Measurements from ENCODE around the gene ATP6V0E2.

ATP6V0E2 gene

DNA sequence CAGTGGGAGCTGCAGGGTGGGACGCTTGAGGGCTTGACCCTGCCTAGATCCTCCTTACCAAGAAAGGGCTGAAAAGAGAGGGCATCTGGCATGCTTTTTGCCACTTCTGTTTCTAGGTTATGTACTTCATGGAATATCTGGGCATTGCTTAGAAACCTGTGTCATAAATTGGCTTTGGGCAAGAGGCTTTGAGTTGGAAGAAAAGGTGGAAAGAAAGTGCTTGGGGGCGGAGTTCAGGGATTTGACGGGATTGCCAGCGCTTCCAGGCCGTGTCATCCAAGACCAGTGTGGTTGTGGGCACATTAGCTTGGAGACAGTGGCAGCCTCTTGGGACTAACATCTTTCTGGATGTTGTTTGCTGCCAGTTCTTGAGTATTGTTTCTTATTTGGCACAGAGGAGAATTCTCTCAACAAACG lies 34.8 kb upstream of the ATP6V0E2 start:
- DNase-seq (ENCODE audit: low read depth, low spot score), result no peak

DNA sequence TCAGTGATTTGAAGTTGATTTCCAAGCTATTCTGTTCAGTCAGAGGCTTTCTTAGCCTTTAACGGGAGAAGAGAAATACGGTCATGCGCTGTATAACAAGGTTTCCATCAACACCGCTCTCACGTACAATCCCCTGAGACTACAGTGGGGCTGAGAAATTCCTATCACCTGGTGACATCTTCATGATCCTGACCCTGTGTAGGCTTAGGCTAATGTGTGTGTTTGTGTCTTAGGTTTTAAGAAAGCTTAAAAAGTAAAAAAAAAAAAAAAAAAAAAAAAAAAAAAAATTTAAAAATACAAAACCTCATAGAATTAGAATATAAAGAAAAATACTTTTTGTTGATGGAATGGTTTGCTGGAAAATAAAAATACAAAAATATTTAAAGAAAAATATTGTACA lies 33.8 kb upstream of the ATP6V0E2 start:
- DNase-seq (ENCODE audit: low read depth, low spot score), result no peak

DNA sequence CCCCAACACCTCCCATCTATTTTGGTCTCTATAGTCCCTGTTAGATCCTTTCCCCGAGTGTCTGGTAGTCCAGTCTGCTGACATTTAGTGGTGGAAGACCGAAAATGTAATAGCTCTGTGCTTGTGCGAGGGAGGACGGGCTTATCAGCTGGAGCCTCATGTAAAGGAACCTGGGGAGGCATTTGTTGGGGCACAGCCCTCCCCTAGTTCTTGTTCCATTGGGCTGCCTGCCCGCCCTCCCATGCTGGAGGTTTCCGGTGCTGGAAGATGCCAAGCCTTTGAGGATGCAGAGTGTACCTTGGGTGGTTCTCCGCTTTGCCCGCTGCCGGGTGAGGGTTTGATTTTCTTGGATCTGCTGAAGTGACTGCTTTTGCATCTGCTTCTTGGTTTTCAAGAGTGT lies 30.2 kb upstream of the ATP6V0E2 start:
- DNase-seq (ENCODE audit: low read depth, low spot score), result no peak

DNA sequence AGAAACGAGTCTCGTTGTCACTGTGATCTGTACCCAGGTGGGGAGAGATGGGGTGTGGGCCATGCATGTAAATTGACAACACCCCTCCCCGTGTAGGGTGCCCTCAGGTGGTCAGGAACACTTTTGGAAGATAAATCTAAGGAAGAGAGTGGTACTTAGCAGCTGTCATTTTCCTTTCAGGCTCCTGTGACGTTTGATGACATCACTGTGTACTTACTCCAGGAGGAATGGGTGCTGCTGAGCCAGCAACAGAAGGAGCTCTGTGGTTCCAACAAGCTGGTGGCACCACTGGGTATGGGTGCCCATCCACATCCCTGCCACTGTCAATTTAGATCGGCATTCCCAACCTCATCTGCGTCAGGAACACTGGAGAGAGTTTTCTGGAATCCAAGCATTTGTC lies 29.3 kb upstream of the ATP6V0E2 start:
- no peak for DNase-seq (ENCODE audit: low read depth, low spot score)

DNA sequence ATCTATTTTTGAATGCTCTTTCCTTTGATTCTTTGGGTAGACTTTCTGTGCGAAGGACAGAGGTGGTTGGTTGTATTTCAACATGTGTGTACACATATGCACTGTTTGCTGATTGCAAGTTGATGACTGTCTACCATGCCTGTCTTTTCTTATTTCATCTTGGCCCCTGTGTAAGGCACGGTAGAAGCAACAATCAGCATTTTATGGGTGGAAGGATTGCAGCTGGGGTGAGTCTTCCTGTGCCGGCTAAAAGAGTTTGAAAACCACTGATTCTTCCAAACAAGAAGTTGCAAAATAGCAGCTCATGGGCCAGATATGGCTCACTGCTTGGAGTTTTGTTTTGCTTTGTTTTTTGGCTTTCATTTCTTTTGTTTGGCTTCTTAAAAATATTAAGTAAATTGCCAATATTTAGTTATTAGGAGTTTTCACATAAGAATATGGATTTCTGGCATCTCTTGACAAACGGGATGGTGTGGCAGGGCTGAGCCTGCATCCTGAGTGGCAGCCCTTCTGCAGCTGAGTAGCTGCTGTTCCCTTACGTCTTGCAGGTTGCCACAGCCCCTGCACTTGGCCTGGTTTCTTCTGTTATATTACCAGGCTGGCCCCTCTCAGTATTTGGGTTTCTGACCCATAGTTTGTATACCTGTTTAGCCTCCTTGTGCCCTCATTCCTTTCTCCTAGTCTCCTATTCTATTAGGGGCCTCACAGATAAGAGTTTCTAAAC lies 28.4 kb upstream of the ATP6V0E2 start:
- DNase-seq (ENCODE audit: low read depth, low spot score), result no peak

DNA sequence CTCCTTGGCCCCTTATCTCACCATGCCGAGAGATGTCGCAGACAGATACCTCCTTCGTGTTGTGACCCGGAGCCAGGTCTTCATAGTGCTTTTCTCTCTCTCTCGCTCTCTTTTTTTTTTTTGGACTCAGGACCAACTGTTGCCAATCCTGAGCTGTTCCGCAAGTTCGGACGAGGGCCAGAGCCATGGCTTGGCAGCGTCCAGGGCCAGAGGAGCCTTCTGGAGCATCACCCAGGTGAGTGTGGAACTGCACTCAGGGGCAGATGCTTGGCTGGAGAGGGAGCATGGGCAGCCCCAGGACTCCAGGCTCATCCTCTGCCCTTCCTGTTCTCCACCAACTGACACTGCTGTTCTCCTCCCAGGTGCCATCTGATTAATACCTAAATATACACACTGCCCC lies 27.7 kb upstream of the ATP6V0E2 start:
- DNase-seq (ENCODE audit: low read depth, low spot score), result no peak

DNA sequence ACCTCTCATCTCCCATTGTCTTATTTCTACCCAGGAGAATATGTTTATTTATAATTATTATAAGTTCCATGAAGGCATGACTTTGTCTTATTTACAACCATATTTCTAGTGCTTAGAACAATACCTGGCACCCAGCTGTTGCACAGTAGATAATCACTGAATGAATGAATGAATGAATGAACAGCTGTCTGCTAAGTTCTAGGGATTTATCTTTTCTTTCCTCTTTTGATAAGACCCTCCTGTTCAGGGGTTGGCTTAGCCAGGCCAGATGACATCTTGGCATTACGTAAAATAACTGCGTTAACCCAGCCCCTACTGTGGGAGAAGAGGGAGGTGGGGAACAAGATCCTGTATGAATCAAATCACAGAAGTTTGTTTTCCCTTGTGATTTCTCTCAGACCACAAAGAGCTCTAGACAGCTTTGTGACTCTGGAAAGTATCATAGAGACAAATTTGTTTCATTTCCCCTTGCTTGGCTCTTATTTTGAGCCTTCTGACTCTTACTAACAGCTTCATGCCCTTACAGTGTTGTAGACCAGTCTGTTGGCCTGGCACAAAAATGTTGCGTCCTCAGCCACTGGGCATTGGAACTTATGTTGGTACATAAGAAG lies 27.2 kb upstream of the ATP6V0E2 start:
- no peak for DNase-seq (ENCODE audit: low read depth, low spot score)

DNA sequence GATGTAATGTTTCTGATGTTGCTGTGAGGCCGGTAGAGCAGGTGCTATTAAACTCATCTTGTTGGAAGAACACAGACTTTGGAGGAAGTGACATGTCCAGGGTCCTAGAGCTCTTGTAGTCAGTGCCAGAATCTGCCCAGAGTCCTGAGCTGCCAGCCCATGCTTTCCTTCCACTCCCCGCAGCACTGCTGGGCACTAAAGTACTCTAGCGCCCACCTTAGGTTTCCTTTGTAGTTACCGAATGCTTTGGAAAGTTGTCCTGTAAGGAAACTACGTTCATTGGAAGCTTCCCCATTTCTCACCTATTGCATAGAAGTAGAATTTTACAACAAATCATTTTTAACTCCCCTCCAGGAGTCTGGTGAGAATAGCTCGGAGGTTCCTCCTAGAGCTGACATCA lies 24.6 kb upstream of the ATP6V0E2 start:
- no peak for DNase-seq (ENCODE audit: low read depth, low spot score)

DNA sequence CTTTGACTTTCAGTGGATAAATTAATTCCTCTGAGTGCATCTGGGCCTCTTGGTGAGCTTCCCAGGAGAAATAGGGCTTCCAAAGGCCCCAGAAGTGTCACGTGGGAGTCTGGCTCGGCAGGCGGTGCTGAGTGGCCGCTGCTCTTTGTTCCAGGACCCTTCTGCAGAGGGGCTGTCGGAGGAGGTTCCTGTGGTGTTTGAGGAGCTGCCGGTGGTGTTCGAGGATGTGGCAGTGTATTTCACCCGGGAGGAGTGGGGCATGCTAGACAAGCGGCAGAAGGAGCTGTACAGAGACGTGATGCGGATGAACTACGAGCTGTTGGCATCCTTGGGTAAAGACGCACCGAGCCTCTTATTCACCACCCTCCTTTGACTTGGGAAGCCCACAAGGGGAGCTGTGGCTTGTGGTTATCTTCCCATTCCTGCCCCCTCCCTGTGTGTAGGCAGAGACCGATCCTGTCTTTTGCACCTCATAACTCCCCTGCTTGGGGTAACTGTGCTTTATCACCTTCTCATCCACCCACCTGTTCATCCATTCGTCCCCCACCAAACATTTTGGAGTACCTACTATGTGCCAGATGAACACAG lies 23.7 kb upstream of the ATP6V0E2 start:
- DNase-seq (ENCODE audit: low read depth, low spot score), result no peak

DNA sequence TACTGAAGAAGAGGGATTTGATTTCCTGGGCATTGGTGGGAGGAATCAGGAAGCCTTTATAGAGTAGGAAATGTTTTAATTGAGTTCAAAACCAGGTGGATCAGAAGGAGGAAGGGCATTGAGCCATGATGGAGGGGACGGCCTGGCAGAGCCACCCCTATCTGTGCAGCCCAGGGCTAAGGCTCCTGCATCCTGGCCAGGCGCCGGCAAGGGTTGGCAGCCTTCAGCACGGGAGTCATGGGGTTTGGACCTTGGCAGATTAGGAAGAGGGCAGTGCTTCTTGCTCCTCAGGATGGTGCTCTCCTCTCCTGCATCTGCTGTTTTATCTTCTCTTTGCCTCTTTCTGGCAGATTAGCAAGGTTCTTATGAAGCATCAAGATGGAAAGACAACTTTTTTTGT lies 23.1 kb upstream of the ATP6V0E2 start:
- DNase-seq (ENCODE audit: low read depth, low spot score), result no peak

DNA sequence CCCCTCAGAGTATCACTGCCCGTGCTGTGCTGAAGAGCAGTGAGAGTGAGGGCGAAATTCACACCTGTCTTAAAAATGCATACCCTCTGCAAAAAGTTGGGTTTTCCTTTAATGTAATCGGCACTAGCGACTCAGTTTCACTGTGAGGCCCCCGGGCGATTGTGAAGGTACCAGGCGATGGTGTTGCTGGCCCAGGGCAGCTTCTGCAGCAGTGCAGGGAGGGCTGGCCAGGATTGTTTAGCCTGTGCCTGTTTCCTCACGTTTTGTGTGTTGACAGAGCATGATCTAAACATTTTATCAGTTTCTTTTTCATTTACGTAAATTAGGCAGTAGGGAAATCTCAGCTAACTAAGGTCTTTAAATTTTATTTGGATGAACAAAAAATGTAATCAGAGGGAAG lies 22.3 kb upstream of the ATP6V0E2 start:
- no peak for DNase-seq (ENCODE audit: low read depth, low spot score)

DNA sequence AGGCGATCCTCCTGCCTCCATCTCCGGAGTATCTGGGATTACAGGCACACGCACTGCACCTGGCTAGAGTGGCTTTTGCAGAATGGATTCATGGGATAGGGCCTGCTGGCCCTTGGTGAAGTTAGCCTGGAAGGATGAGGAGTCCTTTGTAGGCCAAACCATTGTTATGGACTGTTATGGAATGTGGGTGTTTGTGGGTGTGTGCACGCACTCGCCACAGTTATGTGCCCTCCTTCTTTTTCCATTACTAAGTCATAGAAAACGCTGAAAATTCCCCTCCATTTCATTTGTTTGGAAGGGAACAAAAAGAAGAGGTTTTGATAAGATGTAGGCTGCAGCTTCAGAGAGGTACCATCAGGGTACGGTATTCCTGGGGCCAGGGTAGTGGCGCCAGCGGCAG lies 20.6 kb upstream of the ATP6V0E2 start:
- DNase-seq (ENCODE audit: low read depth, low spot score), result no peak

DNA sequence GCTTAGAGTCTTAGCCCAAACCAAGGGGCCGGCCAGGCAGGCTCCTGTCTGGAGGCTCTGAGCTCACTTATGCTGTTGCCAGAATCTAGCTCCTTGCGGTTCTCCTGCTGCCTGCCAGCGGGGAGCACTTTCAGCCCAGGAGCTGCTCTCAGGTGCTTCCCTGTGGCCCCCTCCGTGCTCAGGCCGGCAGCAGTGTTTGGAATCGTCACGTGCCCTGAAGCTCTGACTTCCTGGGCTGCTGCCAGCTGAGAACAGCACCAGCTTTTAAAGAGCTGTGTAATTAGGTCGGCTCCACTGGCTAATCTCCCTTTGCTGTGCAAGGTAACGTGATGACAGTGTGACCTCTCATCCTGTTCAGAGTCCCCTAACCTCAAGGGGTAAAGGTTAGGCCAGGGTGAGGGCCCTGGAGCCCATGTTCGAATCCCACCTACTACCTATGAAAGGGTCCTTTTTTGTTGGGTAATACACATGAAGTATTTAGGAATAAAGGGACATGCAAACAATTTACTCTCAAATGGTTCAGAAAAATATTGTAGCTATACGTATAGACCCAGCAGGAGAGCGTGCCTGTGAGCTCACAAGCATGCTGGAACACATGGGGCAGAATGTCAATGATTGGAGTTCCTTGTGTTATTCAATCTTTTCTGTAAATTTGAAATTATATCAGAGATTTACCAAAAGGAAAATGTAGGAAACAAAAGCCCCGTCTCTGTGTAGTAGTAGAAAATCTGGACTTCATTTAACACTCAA lies 19.0 kb upstream of the ATP6V0E2 start:
- DNase-seq (ENCODE audit: low read depth, low spot score), result no peak

DNA sequence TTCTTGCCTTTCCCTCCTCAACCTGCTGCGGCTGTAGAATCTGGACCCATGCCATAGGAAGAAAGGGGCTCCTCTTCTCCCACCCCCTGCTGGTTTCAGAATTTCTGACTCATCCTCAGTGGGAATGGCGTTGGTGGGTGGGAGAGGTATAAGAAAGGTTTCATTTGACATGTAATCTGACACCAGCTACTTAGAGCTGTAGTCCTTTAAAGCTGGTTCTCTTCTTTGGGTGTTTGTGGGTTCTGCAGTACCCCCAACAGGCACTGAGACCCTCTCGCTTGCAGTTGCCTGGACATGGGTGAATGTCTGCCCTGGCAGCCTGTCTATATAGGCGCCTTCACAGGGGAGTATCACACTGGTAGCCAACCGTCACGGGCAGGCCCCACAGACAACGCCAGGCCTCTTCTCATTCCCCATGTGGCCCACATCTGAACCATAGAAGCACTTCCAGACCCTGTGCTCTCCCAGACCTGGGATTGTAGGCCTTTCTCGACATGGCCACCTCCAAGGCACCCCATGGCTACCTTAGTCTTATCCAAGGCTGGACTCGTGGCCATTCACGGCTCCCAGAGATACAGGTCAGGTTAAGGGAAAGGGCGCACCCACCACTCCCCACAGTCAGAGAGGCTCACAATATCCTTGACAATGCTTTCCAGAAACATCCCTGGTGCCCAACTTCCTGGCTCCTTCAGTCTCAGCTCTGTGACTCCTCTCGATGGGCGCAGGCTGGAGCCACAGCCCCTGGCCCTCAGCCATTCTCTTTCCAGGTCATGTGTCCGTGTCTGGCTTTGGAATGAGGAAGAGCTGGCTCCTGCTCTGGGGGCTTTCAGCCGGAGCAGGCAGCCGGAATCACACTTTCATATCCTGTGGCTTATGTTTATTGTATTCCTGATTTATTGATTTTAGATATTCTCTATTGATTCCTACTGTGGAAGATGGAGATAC lies 18.1 kb upstream of the ATP6V0E2 start:
- no peak for DNase-seq (ENCODE audit: low read depth, low spot score)

DNA sequence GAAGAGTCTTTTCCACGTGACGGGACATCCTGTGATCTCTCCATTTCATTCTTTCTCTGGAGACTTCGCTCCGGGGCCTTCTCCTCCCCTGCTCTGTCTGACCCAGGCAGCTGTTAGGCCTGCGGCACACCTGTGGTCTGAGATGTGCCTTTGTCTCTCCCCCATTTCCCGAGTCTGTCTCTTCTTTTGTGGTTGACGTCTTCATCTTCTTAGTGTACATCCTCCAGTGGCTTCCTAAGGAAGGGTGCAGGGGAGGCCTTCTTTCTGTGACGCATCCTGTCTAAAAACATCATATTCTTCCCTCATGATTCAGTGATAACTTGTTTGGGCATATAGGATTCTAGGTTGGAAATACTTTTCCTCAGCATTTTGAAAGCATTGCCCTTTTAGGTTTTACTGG lies 17.2 kb upstream of the ATP6V0E2 start:
- no peak for DNase-seq (ENCODE audit: low read depth, low spot score)

DNA sequence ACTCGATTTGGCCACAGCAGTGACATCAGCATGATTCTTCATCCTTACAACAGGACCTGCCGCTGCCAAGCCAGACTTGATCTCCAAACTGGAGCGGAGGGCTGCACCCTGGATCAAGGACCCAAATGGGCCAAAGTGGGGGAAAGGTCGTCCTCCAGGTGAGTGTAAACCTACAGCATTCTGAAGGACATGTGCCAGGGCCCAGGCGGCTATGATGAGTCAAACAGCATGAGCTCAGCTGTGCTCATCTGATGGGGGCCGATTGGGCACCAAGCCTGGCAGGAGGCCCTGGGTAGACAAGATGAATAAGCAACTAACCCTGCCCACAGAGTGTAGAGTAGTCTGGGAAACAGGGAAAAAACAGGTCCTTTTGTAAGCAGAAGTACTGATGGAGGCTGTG lies 14.4 kb upstream of the ATP6V0E2 start:
- no peak for DNase-seq (ENCODE audit: low read depth, low spot score)

DNA sequence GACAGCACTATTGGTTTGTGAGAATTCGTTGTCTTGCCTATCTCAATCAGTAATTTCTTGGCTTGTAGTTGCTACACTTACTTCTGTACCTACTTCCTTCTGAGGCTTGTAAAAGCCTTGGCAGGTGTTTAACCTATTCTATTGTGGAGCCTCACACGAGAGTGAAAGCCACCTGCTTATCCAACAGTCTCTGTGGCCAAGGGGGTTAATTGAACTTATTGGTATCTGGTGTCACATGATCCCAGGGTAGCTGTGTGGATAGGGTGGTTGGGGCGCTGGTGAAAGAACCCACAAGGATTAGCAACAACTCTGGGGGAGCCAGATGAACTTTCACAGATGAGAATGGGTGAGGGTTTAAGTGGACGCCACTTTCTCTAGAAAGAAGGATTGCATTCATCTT lies 13.9 kb upstream of the ATP6V0E2 start:
- DNase-seq (ENCODE audit: low read depth, low spot score), result no peak

DNA sequence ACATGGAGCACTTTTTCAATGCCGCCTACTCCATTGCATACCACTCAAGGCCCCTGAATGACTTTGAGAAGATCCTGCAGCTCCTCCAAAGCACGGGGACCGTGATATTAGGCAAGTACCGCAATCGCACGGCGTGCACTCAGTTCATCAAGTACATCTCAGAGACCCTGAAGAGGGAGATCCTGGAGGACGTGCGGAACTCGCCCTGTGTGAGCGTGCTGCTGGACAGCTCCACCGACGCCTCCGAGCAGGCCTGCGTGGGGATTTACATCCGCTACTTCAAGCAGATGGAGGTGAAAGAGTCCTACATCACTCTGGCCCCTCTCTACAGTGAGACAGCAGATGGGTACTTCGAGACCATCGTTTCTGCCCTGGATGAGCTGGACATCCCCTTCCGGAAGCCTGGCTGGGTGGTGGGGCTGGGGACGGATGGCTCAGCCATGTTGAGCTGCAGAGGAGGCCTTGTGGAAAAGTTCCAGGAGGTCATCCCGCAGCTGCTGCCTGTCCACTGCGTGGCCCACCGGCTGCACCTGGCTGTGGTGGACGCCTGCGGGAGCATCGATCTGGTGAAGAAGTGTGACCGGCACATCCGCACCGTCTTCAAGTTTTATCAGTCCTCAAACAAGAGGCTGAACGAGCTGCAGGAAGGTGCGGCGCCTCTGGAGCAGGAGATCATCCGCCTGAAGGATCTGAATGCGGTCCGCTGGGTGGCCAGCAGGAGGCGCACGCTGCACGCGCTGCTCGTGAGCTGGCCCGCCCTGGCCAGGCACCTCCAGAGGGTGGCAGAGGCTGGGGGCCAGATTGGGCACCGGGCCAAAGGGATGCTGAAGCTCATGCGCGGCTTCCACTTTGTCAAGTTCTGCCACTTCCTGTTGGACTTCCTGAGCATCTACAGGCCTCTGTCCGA lies 12.7 kb upstream of the ATP6V0E2 start:
- DNase-seq (ENCODE audit: low read depth, low spot score), result no peak

DNA sequence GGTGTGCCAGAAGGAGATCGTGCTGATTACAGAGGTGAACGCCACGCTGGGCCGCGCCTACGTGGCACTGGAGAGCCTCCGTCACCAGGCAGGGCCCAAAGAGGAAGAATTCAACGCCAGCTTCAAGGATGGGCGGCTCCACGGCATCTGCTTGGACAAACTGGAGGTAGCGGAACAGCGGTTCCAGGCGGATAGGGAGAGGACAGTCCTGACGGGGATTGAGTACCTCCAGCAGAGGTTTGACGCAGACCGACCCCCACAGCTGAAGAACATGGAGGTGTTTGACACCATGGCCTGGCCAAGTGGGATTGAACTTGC lies 12.1 kb upstream of the ATP6V0E2 start:
- DNase-seq (ENCODE audit: low read depth, low spot score), result no peak

DNA sequence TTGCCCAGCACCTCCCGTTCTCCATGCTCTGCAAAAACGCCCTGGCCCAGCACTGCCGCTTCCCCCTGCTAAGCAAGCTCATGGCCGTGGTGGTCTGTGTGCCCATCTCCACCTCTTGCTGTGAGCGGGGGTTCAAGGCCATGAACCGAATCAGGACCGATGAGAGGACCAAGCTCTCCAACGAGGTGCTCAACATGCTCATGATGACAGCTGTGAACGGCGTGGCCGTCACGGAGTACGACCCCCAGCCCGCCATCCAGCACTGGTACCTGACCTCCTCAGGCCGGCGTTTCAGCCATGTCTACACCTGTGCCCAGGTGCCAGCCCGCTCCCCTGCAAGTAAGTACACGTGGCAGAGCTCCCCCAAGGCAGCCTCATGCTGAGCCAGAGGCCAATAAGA lies 11.6 kb upstream of the ATP6V0E2 start:
- no peak for DNase-seq (ENCODE audit: low read depth, low spot score)

DNA sequence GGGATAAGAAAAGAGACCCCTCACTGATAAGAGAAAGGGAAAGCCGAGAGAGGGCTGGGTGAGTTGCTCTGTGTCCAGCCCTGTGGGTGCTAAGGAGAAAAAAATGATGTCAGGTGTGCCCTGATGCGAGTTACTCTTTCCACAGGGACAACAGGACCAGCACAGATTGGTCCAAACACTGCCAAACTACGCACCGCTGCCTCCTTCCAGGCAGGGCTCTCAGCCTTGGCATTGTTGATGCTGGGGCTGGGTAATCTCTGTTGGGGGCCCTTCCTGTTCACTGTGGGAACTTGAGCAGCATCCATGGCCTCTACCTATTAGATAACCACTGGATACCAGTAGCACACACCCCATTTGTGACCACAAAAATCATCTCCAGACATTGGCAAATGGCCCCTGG lies 10.3 kb upstream of the ATP6V0E2 start:
- DNase-seq (ENCODE audit: low read depth, low spot score), result no peak

All from activated CD4-positive, CD25-positive, alpha-beta regulatory T cell treated with anti-CD3 and anti-CD28 coated beads, Interleukin-2, amount 50 U/mL, for 16 hours (primary cell).